IMR-90 (cell line): Measurements from ENCODE around the gene MRM1. TPM values are rescaled to one million over a fixed set of nuclear protein-coding genes. Genes with fewer than 3 reads are reported as not detected.
A peak's percentile ranks its signal among the peaks of the same experiment; 100 is the strongest.

Source experiments
- ATAC-seq: fragments of 200-7000 bp; cut with Tn5 transposase; 2 replicates; pipeline ENCODE4 v1.9.1; 2020; ENCODE audit warnings: low read depth, mild to moderate bottlenecking, moderate library complexity
- BruUV-seq: library from RNA; stranded (reverse); fragments of 400-500 nt; replicated peaks from 2 replicates; lab custom pipeline; 2021; lab: Mats Ljungman, UMichigan
- CTCF ChIA-PET: fragments of 300-600 bp; formaldehyde crosslinking; extraction: SDS; loops from one replicate; lab custom pipeline; 2021; ENCODE audit warnings: antibody characterized with exemption; lab: Yijun Ruan, JAX
- POLR2A ChIA-PET: fragments of 300-600 bp; sonication (Branson Sonifier 250); formaldehyde crosslinking; loops from one replicate; lab custom pipeline; 2022; ENCODE audit warnings: antibody characterized with exemption; ENCODE audit not compliant: unreplicated experiment; lab: Charles Lee
- DNase-seq: peaks from one replicate; pipeline ENCODE4 v3.0.0; 2013
- H2AFZ ChIP-seq: replicated peaks from 2 replicates; pipeline ENCODE3; 2013; ENCODE audit warnings: low read length, mild to moderate bottlenecking; ENCODE audit not compliant: poor library complexity
- H2AK5ac ChIP-seq: 2 replicates; pipeline ENCODE4 v1.6.1; 2013; ENCODE audit warnings: low read depth, low read length, inconsistent platforms
- H2AK9ac ChIP-seq: replicated peaks from 2 replicates; pipeline ENCODE3; 2013; ENCODE audit warnings: mild to moderate bottlenecking, low read depth, low read length, moderate library complexity; ENCODE audit not compliant: poor library complexity
- H2BK120ac ChIP-seq: 2 replicates; pipeline ENCODE4 v1.6.1; 2013; ENCODE audit warnings: low read depth, low read length, inconsistent platforms
- H2BK15ac ChIP-seq: 3 replicates; pipeline ENCODE4 v1.6.1; 2013; ENCODE audit warnings: low read depth, low read length, inconsistent platforms
- H2BK20ac ChIP-seq: 2 replicates; pipeline ENCODE4 v1.6.1; 2013; ENCODE audit warnings: low read depth, mild to moderate bottlenecking, inconsistent platforms, low read length, moderate library complexity
- H2BK5ac ChIP-seq: 2 replicates; pipeline ENCODE4 v1.6.1; 2013; ENCODE audit warnings: mild to moderate bottlenecking, low read depth, low read length, inconsistent platforms; ENCODE audit not compliant: poor library complexity, severe bottlenecking
- H3K14ac ChIP-seq: replicated peaks from 2 replicates; pipeline ENCODE4 v1.6.1; 2013; ENCODE audit warnings: low read depth, low read length, inconsistent platforms
- H3K18ac ChIP-seq: 2 replicates; pipeline ENCODE4 v1.6.1; 2013; ENCODE audit warnings: low read depth, low read length, control low read depth
- H3K23ac ChIP-seq: 2 replicates; pipeline ENCODE4 v1.6.1; 2013; ENCODE audit warnings: low read depth, low read length, inconsistent platforms
- H3K27ac ChIP-seq: 2 replicates; pipeline ENCODE4 v1.5.1; 2013; ENCODE audit warnings: mild to moderate bottlenecking, control low read depth, low read length; ENCODE audit not compliant: insufficient read depth
- H3K27me3 ChIP-seq: 2 replicates; pipeline ENCODE4 v1.6.1; 2013; ENCODE audit warnings: low read length; ENCODE audit not compliant: control insufficient read depth, insufficient read depth
- H3K36me3 ChIP-seq: 2 replicates; pipeline ENCODE4 v1.6.1; 2013; ENCODE audit warnings: low read length, mixed read lengths; ENCODE audit not compliant: control insufficient read depth, insufficient read depth
- H3K4ac ChIP-seq: 2 replicates; pipeline ENCODE4 v1.6.1; 2013; ENCODE audit warnings: low read depth, low read length, inconsistent platforms
- H3K4me1 ChIP-seq: 2 replicates; pipeline ENCODE4 v1.6.1; 2013; ENCODE audit warnings: low read length, mixed read lengths; ENCODE audit not compliant: control insufficient read depth, insufficient read depth
- H3K4me2 ChIP-seq: 2 replicates; pipeline ENCODE4 v1.6.1; 2013; ENCODE audit warnings: low read depth, mild to moderate bottlenecking, control low read depth, low read length, moderate library complexity
- H3K4me3 ChIP-seq: 2 replicates; pipeline ENCODE4 v1.5.1; 2013; ENCODE audit warnings: low read depth, mild to moderate bottlenecking, control low read depth, low read length, moderate library complexity; ENCODE audit not compliant: insufficient read depth
- H3K56ac ChIP-seq: 2 replicates; pipeline ENCODE4 v1.6.1; 2013; ENCODE audit warnings: low read length, inconsistent platforms; ENCODE audit not compliant: insufficient read depth; ENCODE audit errors: extremely low read depth
- H3K79me1 ChIP-seq, 2 experiments: 2 replicates each; pipeline ENCODE4 v1.6.1; 2013; ENCODE audit warnings: low read length in 2 of 2, inconsistent platforms in 1 of 2, low read depth in 1 of 2
- H3K9ac ChIP-seq: 2 replicates; pipeline ENCODE4 v1.6.1; 2013; ENCODE audit warnings: low read depth, low read length, control low read depth
- H3K9me1 ChIP-seq: 2 replicates; pipeline ENCODE4 v1.6.1; 2013; ENCODE audit warnings: low read length, inconsistent platforms; ENCODE audit not compliant: insufficient read depth
- H3K9me3 ChIP-seq: 2 replicates; pipeline ENCODE4 v1.6.1; 2013; ENCODE audit warnings: low read length; ENCODE audit not compliant: control insufficient read depth, insufficient read depth
- H4K20me1 ChIP-seq: 2 replicates; pipeline ENCODE4 v1.6.1; 2013; ENCODE audit warnings: low read length, inconsistent platforms; ENCODE audit not compliant: insufficient read depth
- H4K5ac ChIP-seq: 2 replicates; pipeline ENCODE4 v1.6.1; 2013; ENCODE audit warnings: mild to moderate bottlenecking, low read depth, low read length, control low read depth
- H4K8ac ChIP-seq, 2 experiments: 2 replicates each; pipeline ENCODE4 v1.6.1; 2013; ENCODE audit warnings: low read depth in 2 of 2, low read length in 2 of 2, control low read depth in 1 of 2, inconsistent platforms in 1 of 2
- H4K91ac ChIP-seq: 2 replicates; pipeline ENCODE4 v1.6.1; 2013; ENCODE audit warnings: low read depth, low read length, inconsistent platforms; ENCODE audit not compliant: insufficient read depth
- CHD1 ChIP-seq: IDR thresholded peaks from 2 replicates; pipeline ENCODE4 v1.6.1; 2012; ENCODE audit warnings: low read depth, low read length, improper control_type of control experiment
- FOS ChIP-seq: fragments of 150-350 bp; IDR thresholded peaks from 2 replicates; pipeline ENCODE4 v1.6.1; 2016; ENCODE audit warnings: low read depth, low read length
- MAZ ChIP-seq: IDR thresholded peaks from 2 replicates; pipeline ENCODE4 v1.6.1; 2012; ENCODE audit warnings: low read depth, mild to moderate bottlenecking, low read length, improper control_type of control experiment, moderate library complexity, borderline replicate concordance
- NFE2L2 ChIP-seq: fragments of 150-350 bp; IDR thresholded peaks from 2 replicates; pipeline ENCODE4 v1.6.1; 2016; ENCODE audit warnings: low read depth, mild to moderate bottlenecking, low read length
- POLR2A ChIP-seq: IDR thresholded peaks from 2 replicates; pipeline ENCODE4 v1.6.1; 2012; ENCODE audit warnings: mild to moderate bottlenecking, low read depth, low read length
- RCOR1 ChIP-seq: IDR thresholded peaks from 2 replicates; pipeline ENCODE4 v1.6.1; 2012; ENCODE audit warnings: mild to moderate bottlenecking, low read length, improper control_type of control experiment; ENCODE audit not compliant: insufficient replicate concordance
- RFX5 ChIP-seq: IDR thresholded peaks from 2 replicates; pipeline ENCODE4 v1.8.0; 2012; ENCODE audit warnings: low read depth, mild to moderate bottlenecking, low read length, moderate library complexity
- SMC3 ChIP-seq: fragments of 150-350 bp; IDR thresholded peaks from 2 replicates; pipeline ENCODE4 v1.6.1; 2016; ENCODE audit warnings: low read depth, mild to moderate bottlenecking, antibody characterized with exemption, low read length, moderate library complexity
- WGBS, 2 experiments: methylation state at CpG; one replicate each; pipeline versions ENCODE4 v1.1.5 to v1.1.7; 2013; ENCODE audit warnings: missing lambda C conversion rate in 2 of 2; ENCODE audit not compliant: insufficient read length in 1 of 2; ENCODE audit errors: extremely low coverage in 2 of 2; 5-methylcytosine and 5-hydroxymethylcytosine counted together
- dilution Hi-C: fragments of 300-500 bp; cut with HindIII; formaldehyde crosslinking; loops from one replicate; pipeline ENCODE4 v1.14.3; 2018; ENCODE audit warnings: low sequenced_read_pairs; ENCODE audit not compliant: unreplicated experiment
- in situ Hi-C: fragments of 300-500 bp; cut with MboI; formaldehyde crosslinking; loops from 3 replicates; pipeline ENCODE4 v1.14.3; 2019; ENCODE audit warnings: low sequenced_read_pairs, inconsistent platforms, mixed read lengths
- intact Hi-C: fragments of 100-400 bp; cut with micrococcal nuclease; formaldehyde crosslinking; loops from 2 replicates; pipeline ENCODE4 v1.10.0; 2022
- polyA plus RNA-seq, 3 experiments: library from polyadenylated mRNA; depleted of rRNA; stranded (reverse); fragments of >200 nt; gene quantifications; 2 replicates each; pipeline ENCODE4 v1.2.3, GENCODE V29; 2012; ENCODE audit warnings: low replicate concordance in 1 of 3
- total RNA-seq: library from RNA; depleted of rRNA; stranded (reverse); fragments of >200 nt; gene quantifications from 2 replicates; pipeline ENCODE4 v1.2.3, GENCODE V29; 2012
- TF ChIP-seq, protein P1 (sequence below): fragments of 150-350 bp; IDR thresholded peaks from 2 replicates; pipeline ENCODE4 v1.6.1; 2017; ENCODE audit warnings: mild to moderate bottlenecking, antibody characterized with exemption, low read length, low read depth
- TF ChIP-seq, protein P2 (sequence below): conservative IDR thresholded peaks from 2 replicates; pipeline ENCODE4 v1.5.1; 2012; ENCODE audit warnings: mild to moderate bottlenecking, low read depth, low read length, improper control_type of control experiment
- TF ChIP-seq, protein P3 (sequence below): fragments of 150-350 bp; IDR thresholded peaks from 2 replicates; pipeline ENCODE4 v1.6.1; 2016; ENCODE audit warnings: low read depth, mild to moderate bottlenecking, low read length, moderate library complexity, borderline replicate concordance

MRM1 gene
- total and polyA plus RNA-seq, 2 of the 4 experiments (the other 2 are of a cell fraction), result 2.2 to 5.3 TPM

DNA sequence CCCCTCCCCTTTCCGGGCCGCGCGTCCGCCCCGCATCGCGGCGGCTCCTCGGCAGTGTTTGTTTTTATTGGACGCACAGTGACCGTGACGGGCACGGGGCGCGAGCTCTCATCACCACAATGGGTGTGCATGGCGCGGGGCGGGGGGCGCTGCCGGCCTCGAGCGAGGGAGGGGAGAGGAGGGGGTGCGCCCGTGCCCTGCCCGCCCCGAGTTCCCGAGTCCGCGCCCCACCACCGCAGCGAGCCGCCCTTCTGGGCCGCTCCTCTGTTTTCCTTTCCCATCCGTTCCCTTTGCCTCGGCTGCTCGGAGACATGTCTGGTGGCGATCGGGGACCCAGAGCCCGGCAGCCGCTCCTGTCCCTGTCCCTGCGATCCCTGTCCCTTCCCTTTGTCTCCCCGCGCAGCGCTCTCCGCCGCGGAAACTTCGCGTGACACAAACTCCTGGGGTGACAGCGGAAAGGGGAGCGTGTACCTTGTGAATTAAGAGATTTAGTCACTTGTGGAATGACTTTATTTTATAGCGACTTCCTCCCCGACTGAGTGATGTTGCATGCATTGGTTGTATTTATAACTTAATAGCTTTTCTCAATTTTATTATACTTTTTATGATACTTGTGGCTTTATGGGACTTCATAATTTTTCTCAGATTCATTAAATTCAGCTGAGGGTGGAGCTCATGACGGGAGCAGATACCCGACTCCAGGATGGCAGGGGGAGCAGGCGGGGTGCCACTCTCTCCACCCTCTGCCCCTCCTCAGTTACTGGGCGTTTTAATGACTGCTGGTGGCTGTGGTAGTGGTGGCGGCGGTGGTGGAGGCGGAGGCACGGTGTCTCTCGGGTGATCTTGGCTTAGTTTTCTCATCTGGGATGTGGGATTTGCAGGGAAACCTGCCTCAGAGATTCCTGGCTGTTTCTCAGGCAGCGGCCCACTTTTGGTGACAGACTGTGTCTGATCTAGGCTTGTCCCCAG lies 40.8 kb downstream of the MRM1 start:
- Histone ChIP-seq H4K91ac (no peak overlapping the region), H4K5ac (no peak overlapping the region), H3K4ac (no peak overlapping the region), H3K36me3 (no peaks in the 10 kb centered on the region), H3K9me1 (no peaks in the 10 kb centered on the region), H2AK5ac (no peak overlapping the region), H3K4me1 (no peaks in the 10 kb centered on the region), H2AK9ac (no peak overlapping the region), H3K56ac (no peak overlapping the region), H3K23ac (no peak overlapping the region), H3K18ac (no peak overlapping the region), H3K27ac (no peak overlapping the region), H2AFZ (peak overlapping the region; percentile 66), H3K9ac (no peak overlapping the region), H2BK5ac (no peak overlapping the region), H2BK20ac (no peak overlapping the region), H2BK15ac (no peak overlapping the region), H3K27me3 (peaks cover 89% of the 10 kb centered on the region), H3K14ac (no peak overlapping the region), H3K9me3 (no peaks in the 10 kb centered on the region; the same call in none of the 2 replicates), H4K8ac (no peak overlapping the region), H2BK120ac (no peak overlapping the region), H3K4me2 (peak overlapping the region; percentile 52), H3K4me3 (no peak overlapping the region), H4K20me1 (no peaks in the 10 kb centered on the region), H3K79me1 (no peaks in the 10 kb centered on the region)
- TF ChIP-seq RCOR1 (no peak), RFX5 (no peak), FOS (no peak), MAZ (no peak), NFE2L2 (no peak), POLR2A (no peak), CHD1 (no peak), SMC3 (no peak)
- TF ChIP-seq, protein P1, sequence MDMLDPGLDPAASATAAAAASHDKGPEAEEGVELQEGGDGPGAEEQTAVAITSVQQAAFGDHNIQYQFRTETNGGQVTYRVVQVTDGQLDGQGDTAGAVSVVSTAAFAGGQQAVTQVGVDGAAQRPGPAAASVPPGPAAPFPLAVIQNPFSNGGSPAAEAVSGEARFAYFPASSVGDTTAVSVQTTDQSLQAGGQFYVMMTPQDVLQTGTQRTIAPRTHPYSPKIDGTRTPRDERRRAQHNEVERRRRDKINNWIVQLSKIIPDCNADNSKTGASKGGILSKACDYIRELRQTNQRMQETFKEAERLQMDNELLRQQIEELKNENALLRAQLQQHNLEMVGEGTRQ, result no peak
- TF ChIP-seq, protein P2, sequence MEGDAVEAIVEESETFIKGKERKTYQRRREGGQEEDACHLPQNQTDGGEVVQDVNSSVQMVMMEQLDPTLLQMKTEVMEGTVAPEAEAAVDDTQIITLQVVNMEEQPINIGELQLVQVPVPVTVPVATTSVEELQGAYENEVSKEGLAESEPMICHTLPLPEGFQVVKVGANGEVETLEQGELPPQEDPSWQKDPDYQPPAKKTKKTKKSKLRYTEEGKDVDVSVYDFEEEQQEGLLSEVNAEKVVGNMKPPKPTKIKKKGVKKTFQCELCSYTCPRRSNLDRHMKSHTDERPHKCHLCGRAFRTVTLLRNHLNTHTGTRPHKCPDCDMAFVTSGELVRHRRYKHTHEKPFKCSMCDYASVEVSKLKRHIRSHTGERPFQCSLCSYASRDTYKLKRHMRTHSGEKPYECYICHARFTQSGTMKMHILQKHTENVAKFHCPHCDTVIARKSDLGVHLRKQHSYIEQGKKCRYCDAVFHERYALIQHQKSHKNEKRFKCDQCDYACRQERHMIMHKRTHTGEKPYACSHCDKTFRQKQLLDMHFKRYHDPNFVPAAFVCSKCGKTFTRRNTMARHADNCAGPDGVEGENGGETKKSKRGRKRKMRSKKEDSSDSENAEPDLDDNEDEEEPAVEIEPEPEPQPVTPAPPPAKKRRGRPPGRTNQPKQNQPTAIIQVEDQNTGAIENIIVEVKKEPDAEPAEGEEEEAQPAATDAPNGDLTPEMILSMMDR, result no peak
- TF ChIP-seq, protein P3, sequence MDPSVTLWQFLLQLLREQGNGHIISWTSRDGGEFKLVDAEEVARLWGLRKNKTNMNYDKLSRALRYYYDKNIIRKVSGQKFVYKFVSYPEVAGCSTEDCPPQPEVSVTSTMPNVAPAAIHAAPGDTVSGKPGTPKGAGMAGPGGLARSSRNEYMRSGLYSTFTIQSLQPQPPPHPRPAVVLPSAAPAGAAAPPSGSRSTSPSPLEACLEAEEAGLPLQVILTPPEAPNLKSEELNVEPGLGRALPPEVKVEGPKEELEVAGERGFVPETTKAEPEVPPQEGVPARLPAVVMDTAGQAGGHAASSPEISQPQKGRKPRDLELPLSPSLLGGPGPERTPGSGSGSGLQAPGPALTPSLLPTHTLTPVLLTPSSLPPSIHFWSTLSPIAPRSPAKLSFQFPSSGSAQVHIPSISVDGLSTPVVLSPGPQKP, result no peak
- POLR2A ChIA-PET, result no interaction called here
- WGBS, 2 experiments, result 57% methylated on average over 1 of the region's 64 CpGs; no CpG with 5 or more reads in 1 of the 2 experiments
- no peak for DNase-seq
- CTCF ChIA-PET, result no interaction called here
- in situ Hi-C loops (no loop called here), dilution Hi-C loops (loop anchor here (25.0 kb wide), 1 partner anchor 420 kb away; no protein-coding TSS in a partner anchor), intact Hi-C loops (no loop called here)
- ATAC-seq, result peak; percentile 54
- BruUV-seq, result no TSS peak
